GM19395 (cell line): ENCODE results near the gene RPA3.

Experiments
- ATAC-seq: cut with Tn5 transposase; IDR thresholded peaks from one replicate; pipeline ENCODE4 v1.9.1; 2021; ENCODE audit warnings: mild to moderate bottlenecking, moderate library complexity; ENCODE audit not compliant: unreplicated experiment

Gene RPA3

DNA sequence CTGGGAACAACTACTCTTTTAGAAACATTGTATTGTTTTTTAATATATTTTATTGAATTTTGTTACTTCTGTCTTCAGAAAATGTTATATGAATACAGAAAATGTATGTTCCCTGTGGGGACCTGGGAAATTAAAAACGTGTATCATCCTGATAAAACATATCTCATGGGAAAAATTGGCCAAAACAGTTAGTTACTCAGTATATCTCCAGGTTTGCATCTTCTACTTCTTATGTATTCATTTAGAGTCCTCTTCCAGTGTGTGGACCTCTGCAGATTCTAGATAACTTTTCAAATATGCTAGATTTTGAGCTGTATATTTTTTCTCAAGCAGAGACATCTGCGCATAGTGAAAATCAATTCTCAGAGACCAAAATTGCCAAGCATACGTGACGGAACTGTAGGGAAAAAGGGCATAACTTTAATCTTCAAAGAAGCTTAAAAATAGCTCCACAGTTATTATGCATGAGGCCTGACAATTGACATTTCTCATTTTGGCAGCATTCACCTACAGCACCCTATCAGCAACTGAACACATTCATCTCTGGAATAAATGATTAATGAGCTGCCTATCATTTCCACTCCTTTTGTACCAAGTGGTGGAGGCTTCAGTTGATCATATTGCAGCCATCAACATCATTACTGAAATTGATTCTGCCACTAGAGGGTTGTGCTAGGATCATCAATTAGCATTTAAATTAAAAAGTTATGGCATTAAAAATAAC, 104.2 kb downstream of the RPA3 start:
- ATAC-seq = no peak

DNA sequence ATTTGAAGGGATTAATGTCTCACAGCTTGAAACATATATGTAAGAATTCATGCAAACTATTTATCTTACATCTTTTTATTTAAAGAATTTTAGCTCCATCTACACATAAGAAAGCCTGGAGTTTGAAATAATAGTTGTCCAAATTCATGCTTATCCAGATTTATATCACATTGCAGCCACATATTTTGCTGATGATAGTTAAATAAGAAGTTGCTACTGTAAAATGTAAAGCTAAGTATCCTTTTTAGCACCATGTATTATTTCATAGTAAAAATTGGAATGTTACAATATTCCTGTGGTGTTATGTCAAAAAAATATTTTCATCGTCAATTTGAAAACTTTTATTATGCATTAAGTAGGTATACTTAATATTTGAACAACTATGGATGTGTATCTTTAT, 105.2 kb downstream of the RPA3 start:
- ATAC-seq = no peak

DNA sequence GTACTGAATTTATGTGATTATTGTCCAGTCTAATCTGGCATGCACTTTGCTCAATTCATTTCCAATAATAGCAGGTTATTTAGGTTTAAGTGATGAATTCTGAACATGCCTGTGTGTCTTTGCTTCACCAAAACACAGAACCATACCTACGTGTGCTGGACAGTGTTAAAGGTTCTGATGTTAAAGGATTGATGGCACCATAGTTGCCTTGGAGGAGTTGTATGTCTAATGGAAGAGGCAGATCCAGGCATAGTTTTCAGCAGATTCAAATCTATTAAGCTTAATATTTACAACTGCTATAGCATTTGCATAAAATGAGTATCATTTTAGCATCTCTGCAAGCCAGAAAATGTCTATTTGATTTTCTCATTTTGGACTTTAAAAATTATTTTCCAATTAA, 105.9 kb downstream of the RPA3 start:
- ATAC-seq = no peak

DNA sequence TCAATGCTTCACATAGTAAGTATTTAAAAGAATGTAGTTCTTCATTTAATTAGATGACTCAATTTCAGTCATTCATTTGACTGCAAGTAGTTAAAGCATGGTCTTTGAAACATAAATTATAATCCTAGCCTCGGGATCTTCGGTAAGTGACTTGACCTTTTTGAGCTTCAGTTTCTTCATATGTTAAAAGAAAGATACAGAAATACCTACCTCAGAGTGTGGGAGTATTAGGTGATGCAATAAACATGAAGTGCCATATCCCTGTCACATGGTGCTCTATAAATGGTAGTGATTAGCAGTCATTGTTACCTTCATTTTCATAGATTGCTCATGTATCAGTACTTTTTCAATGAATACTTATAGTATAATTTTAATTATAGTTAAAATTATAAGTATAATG, 109.1 kb downstream of the RPA3 start:
- no peak for ATAC-seq

DNA sequence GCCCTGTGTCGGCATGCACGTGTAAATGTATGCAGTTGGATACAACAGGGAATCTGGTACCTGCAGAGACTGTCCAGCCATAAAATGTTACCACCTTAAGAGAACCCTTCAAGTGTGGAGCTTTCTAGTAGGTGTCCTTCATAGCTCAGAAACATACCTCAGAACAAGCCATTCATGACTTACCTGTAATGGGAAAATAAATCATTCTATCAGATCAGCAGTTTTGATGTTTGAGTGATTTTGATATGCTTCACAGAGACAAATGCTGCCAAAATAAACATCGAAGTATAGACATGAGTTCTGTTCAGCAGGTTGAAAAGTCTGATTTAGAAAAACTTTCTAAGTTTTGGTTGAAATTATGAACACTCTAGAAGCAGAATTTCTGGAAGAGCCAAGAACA, 111.4 kb downstream of the RPA3 start:
- ATAC-seq = no peak

DNA sequence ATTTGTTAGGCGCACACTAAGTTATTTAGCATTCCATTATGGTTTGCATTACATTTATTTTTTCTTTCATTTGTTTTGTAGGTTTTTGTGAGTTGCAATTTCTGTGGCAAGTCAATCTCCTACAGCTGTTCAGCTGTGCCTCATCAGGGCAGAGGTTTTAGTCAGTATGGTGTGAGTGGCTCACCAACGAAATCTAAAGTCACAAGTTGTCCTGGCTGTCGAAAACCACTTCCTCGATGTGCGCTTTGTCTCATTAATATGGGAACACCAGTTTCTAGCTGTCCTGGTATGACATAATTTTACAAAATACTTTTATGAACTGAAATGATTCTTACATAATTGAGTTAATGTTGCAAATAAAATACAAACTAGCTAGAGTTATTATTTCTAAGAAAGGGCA, 122.2 kb downstream of the RPA3 start:
- no peak for ATAC-seq

DNA sequence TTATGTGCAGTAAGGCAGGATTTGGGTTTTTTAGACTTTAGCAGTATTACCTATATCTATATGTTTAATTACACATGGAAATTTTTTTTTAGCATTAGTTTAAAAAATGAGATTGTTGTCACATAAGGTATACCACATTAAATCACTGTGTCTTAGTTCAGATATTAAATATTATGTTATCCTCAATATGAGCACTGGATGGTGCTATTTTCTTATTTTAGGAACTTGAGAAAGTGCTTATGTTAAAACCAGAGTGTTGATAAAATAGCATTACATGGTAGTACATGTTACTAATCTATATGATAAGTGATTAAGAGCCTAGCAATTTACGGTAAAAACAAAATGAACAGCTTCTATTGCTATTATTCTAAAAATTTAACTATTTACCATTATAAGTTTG, 123.0 kb downstream of the RPA3 start:
- no peak for ATAC-seq
